Liver (tissue), 9 donors: ENCODE measurements around the gene GABBR2. TPM values are rescaled to one million over a fixed set of nuclear protein-coding genes. Genes with fewer than 3 reads are reported as not detected.

Experiments used
- DNase-seq: peaks from one replicate; pipeline ENCODE4 v3.0.0-alpha.2; 2017; ENCODE audit warnings: low spot score
- H3K27ac ChIP-seq, 2 donors: one replicate each; pipeline ENCODE4 v1.7.0; 2013; ENCODE audit warnings: inconsistent platforms in 2 of 2, low read length in 2 of 2, control low read depth in 1 of 2, low read depth in 1 of 2, mild to moderate bottlenecking in 1 of 2
- H3K27me3 ChIP-seq, 4 donors: one replicate each; pipeline versions ENCODE4 v1.6.1 to v1.7.0; 2013; ENCODE audit warnings: low read length in 3 of 4, inconsistent platforms in 1 of 4, mild to moderate bottlenecking in 1 of 4, moderate library complexity in 1 of 4; ENCODE audit not compliant: control insufficient read depth in 4 of 4, insufficient read depth in 4 of 4
- H3K36me3 ChIP-seq, 4 donors: one replicate each; pipeline versions ENCODE4 v1.6.1 to v1.7.0; 2013; ENCODE audit warnings: low read length in 3 of 4, mild to moderate bottlenecking in 3 of 4, low read depth in 1 of 4, moderate library complexity in 1 of 4; ENCODE audit not compliant: control insufficient read depth in 4 of 4, insufficient read depth in 3 of 4
- H3K4me1 ChIP-seq, 4 donors: one replicate each; pipeline versions ENCODE4 v1.6.1 to v1.7.0; 2013; ENCODE audit warnings: low read length in 3 of 4, mild to moderate bottlenecking in 3 of 4, moderate library complexity in 1 of 4; ENCODE audit not compliant: control insufficient read depth in 4 of 4, insufficient read depth in 4 of 4
- H3K4me3 ChIP-seq, 3 donors: one replicate each; pipeline versions ENCODE4 v1.6.1 to v1.7.0; 2013; ENCODE audit warnings: low read length in 3 of 3, control low read depth in 1 of 3, low read depth in 1 of 3, mild to moderate bottlenecking in 1 of 3
- H3K9ac ChIP-seq, 2 donors: one replicate each; pipeline ENCODE4 v1.7.0; 2013; ENCODE audit warnings: low read length in 2 of 2, mild to moderate bottlenecking in 2 of 2, moderate library complexity in 2 of 2, control low read depth in 1 of 2, low read depth in 1 of 2
- H3K9me3 ChIP-seq, 4 donors: one replicate each; pipeline versions ENCODE4 v1.6.1 to v1.7.0; 2013; ENCODE audit warnings: low read length in 3 of 4; ENCODE audit not compliant: control insufficient read depth in 4 of 4
- ATF3 ChIP-seq: IDR thresholded peaks from 2 replicates; pipeline ENCODE4 v1.6.1; 2016; ENCODE audit warnings: antibody characterized with exemption
- CTCF ChIP-seq: fragments of 150-350 bp; IDR thresholded peaks from 2 replicates; pipeline ENCODE4 v1.5.1; 2017; ENCODE audit warnings: improper control_type of control experiment, low read depth, low read length; ENCODE audit not compliant: missing input control
- EGR1 ChIP-seq, 2 donors: IDR thresholded peaks; 2 replicates each; pipeline ENCODE4 v1.6.1; 2016 to 2018; ENCODE audit warnings: antibody characterized with exemption in 2 of 2, low read depth in 2 of 2
- FOXA1 ChIP-seq: IDR thresholded peaks from 2 replicates; pipeline ENCODE4 v1.6.1; 2016; ENCODE audit warnings: antibody characterized with exemption
- FOXA2 ChIP-seq: IDR thresholded peaks from 2 replicates; pipeline ENCODE4 v1.6.1; 2016; ENCODE audit warnings: antibody characterized with exemption
- GABPA ChIP-seq, 2 donors: IDR thresholded peaks in 1 of 2; conservative IDR thresholded peaks in 1 of 2; 2 replicates each; pipeline ENCODE4 v1.6.1; 2016; ENCODE audit warnings: antibody characterized with exemption in 2 of 2, mild to moderate bottlenecking in 1 of 2, moderate library complexity in 1 of 2
- HNF4A ChIP-seq, 2 donors: conservative IDR thresholded peaks; 2 replicates each; pipeline ENCODE4 v1.6.1; 2016; ENCODE audit warnings: antibody characterized with exemption in 2 of 2, mild to moderate bottlenecking in 2 of 2
- HNF4G ChIP-seq: IDR thresholded peaks from 2 replicates; pipeline ENCODE4 v1.6.1; 2016; ENCODE audit warnings: antibody characterized with exemption
- JUND ChIP-seq, 2 donors: IDR thresholded peaks; 2 replicates each; pipeline ENCODE4 v1.6.1; 2016; ENCODE audit warnings: antibody characterized with exemption in 2 of 2
- MAX ChIP-seq: IDR thresholded peaks from 2 replicates; pipeline ENCODE4 v1.6.1; 2016; ENCODE audit warnings: antibody characterized with exemption
- NR2F2 ChIP-seq: IDR thresholded peaks from 2 replicates; pipeline ENCODE4 v1.6.1; 2016; ENCODE audit warnings: antibody characterized with exemption
- RAD21 ChIP-seq, 2 donors: IDR thresholded peaks; 2 replicates each; pipeline ENCODE4 v1.6.1; 2016; ENCODE audit warnings: antibody characterized with exemption in 2 of 2, mild to moderate bottlenecking in 2 of 2
- REST ChIP-seq: IDR thresholded peaks from 2 replicates; pipeline ENCODE4 v1.6.1; 2016; ENCODE audit warnings: antibody characterized with exemption, mild to moderate bottlenecking
- RXRA ChIP-seq, 2 donors: IDR thresholded peaks; 2 replicates each; pipeline ENCODE4 v1.6.1; 2017 to 2018; ENCODE audit warnings: antibody characterized with exemption in 2 of 2, mild to moderate bottlenecking in 1 of 2
- TAF1 ChIP-seq: conservative IDR thresholded peaks from 2 replicates; pipeline ENCODE4 v1.6.1; 2016; ENCODE audit warnings: antibody characterized with exemption, mild to moderate bottlenecking
- YY1 ChIP-seq: IDR thresholded peaks from 2 replicates; pipeline ENCODE4 v1.6.1; 2016; ENCODE audit warnings: antibody characterized with exemption, mild to moderate bottlenecking
- ZBTB33 ChIP-seq: IDR thresholded peaks from 2 replicates; pipeline ENCODE4 v1.6.1; 2016; ENCODE audit warnings: antibody characterized with exemption
- WGBS: extraction: QIAGEN DNeasy Blood & Tissue Kit; methylation state at CpG from one replicate; pipeline ENCODE4 v1.1.7; 2013; 5-methylcytosine and 5-hydroxymethylcytosine counted together
- polyA plus RNA-seq, 2 donors: library from polyadenylated mRNA; stranded (reverse) in 1 of 2; unstranded in 1 of 2; fragments of 200-250 nt in 1 of 2; fragments of >200 nt in 1 of 2; fragmentation: Nextera tagmentation in 1 of 2; extraction: Ambion mirVana in 1 of 2; gene quantifications; one replicate each; pipeline versions ENCODE4 v1.2.1 to v1.2.3, GENCODE V29; 2013 to 2015
- total RNA-seq, 2 donors: library from RNA; depleted of rRNA; stranded (reverse); fragments of >200 nt; gene quantifications; one replicate each; pipeline ENCODE4 v1.2.3, GENCODE V29; 2014
- donor health status: healthy.
- donor health status: healthy.
- donor health status: healthy.
- donor health status: healthy.
- donor health status: healthy.

The GABBR2 gene
- total and polyA plus RNA-seq, 4 donors = 0.03 to 0.23 (median 0.08) TPM; not detected in 1

GRCh38 chr9:98367923-98368322 is 340.8 kb downstream of the GABBR2 start:
- H3K4me1 ChIP-seq = no peaks in the 10 kb centered on the region
- H3K9me3 ChIP-seq = peaks cover 4 to 9% (median 5%) of the 10 kb centered on the region in 4 donors
- H3K4me3 ChIP-seq = no peak overlapping the region
- no peak overlapping the region for H3K9ac ChIP-seq
- H3K27me3 ChIP-seq = no peaks in the 10 kb centered on the region
- no peak for DNase-seq
- TF ChIP-seq EGR1 (IDR thresholded peaks at IDR 0.05; ENCODE audit: low read depth in 2 of 2) (no peak), ATF3 (no peak), FOXA2 (no peak), CTCF (no peak), HNF4G (no peak), REST (no peak), FOXA1 (no peak), RAD21 (IDR thresholded peaks at IDR 0.05) (no peak), YY1 (no peak), NR2F2 (no peak), RXRA (IDR thresholded peaks at IDR 0.05) (no peak), ZBTB33 (no peak), GABPA (IDR thresholded peaks at IDR 0.05 in 1 of 2, conservative IDR thresholded peaks at IDR 0.05 in 1 of 2) (no peak), MAX (no peak), JUND (IDR thresholded peaks at IDR 0.05) (no peak), HNF4A (conservative IDR thresholded peaks at IDR 0.05) (no peak)
- no peak overlapping the region for H3K27ac ChIP-seq
- WGBS = 82% methylated on average over 5 of the region's 5 CpGs
- no peaks in the 10 kb centered on the region for H3K36me3 ChIP-seq

- H3K27ac ChIP-seq = no peak overlapping the region
- H3K4me1 ChIP-seq = no peaks in the 10 kb centered on the region
- no peak overlapping the region for H3K9ac ChIP-seq
- peaks cover 4 to 9% (median 5%) of the 10 kb centered on the region in 4 donors for H3K9me3 ChIP-seq
- no peaks in the 10 kb centered on the region for H3K36me3 ChIP-seq
- no peak overlapping the region for H3K4me3 ChIP-seq
- 82% methylated on average over 5 of the region's 5 CpGs for WGBS
- DNase-seq = no peak
- no peaks in the 10 kb centered on the region for H3K27me3 ChIP-seq
- TF ChIP-seq RXRA (IDR thresholded peaks at IDR 0.05) = no peak
- TF ChIP-seq JUND (IDR thresholded peaks at IDR 0.05) = no peak
- TF ChIP-seq TAF1 = no peak
- TF ChIP-seq HNF4G = no peak
- TF ChIP-seq HNF4A (conservative IDR thresholded peaks at IDR 0.05) = no peak
- no peak for TF ChIP-seq GABPA (IDR thresholded peaks at IDR 0.05 in 1 of 2, conservative IDR thresholded peaks at IDR 0.05 in 1 of 2)
- TF ChIP-seq CTCF = no peak
- TF ChIP-seq MAX = no peak
- TF ChIP-seq ATF3 = no peak
- TF ChIP-seq ZBTB33 = no peak
Observed at GRCh38 chr9:98367371-98367900, 341.3 kb downstream of the GABBR2 start.
